Medulla oblongata (tissue), 1 donor: ENCODE data around the gene MYLK.
A peak's percentile ranks its signal among the peaks of the same experiment; 100 is the strongest.

ENCODE experiments used
- DNase-seq: peaks from one replicate; pipeline ENCODE4 v3.0.0-alpha.2; 2015; ENCODE audit errors: extremely low spot score

Gene MYLK

DNA sequence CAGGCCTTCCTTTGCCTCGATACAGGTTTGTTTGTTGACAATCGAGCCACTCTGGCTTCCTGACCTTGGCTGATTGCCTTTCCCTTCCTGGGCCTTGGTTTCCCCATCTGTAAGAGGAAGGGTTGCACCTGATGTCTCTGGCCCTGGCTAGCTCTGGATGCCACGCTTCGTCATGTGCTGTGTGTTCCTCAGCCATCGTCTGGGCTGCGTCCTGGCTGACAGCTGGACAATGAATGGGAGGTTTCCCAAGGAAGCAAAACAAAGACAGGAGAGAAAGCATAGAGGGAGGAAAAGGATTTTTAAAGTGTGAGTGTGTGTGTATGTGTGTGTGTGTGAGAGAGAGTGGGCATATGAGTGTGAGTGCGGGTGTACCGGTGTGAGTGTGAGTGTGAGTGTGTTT, 234.0 kb downstream of the MYLK start:
- DNase-seq, result no peak

DNA sequence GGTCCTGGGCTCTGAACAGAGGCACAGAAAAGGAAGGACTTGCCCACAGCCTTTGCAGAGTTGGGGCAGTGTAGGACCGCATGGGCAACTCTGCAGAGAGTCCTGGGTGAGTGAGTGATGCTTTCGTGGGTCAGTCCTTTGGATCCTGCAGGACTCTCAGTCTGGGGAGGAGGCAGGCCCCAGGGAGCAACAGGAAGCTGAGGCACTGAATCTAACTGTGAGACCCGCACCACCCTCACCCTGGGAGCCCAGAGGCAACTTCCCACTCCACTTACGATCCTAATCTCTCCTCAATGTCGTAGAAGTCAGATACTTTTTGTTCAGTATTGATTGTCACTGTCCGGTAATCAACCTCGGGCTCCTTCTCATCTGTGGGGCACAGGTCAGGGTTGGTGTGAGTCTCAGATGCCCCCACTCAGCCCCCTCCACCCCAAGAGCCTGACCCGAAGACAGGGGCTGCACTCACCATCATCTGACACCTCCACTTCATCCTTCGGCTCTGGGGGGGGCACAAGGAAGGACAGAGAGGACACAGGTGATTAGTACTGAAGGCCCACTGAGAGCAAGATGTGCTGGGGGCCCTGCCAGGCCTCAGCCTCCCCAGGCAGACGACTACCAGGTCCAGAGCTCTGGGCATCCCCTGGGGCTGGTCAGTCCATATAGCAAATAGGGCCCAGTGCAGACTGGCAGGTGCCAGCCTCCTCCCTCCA, 235.3 kb downstream of the MYLK start:
- no peak for DNase-seq

DNA sequence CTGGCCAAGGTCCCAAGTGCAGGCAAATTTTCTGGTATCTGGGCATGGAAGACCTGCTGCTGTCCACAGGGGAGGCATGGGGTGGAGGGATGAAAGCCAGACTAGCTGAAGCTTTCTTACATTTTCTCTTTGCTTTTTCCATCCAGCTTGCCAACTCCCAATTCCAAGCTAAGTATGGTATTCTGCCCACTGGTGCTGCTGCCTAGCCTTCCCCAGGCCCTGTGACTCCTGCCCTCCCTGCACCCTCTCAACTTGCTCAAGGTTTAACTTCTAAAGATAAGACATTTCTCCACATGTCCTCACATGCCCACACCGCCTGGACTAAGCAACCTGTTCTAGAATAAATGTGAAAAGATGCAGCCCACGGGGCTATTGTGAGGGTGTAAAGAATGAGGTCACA, 239.8 kb downstream of the MYLK start:
- DNase-seq, result no peak

DNA sequence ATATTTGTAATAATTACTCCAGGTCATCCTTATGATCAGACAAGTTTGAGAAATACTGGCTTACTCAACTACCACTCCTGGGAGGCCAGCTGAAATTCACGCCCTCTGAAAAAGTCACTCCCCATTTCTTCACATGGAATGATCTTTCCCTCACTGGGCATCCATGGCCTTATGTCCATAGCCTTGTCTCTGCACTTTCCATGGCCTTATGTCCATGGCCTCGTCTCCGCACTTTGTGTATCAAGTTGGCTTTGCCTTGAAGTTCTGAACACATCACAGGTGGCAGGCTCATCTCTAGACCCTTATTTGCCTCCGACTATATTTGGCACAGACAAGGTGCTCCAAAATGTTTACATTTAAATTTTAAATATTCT, 241.2 kb downstream of the MYLK start:
- no peak for DNase-seq

DNA sequence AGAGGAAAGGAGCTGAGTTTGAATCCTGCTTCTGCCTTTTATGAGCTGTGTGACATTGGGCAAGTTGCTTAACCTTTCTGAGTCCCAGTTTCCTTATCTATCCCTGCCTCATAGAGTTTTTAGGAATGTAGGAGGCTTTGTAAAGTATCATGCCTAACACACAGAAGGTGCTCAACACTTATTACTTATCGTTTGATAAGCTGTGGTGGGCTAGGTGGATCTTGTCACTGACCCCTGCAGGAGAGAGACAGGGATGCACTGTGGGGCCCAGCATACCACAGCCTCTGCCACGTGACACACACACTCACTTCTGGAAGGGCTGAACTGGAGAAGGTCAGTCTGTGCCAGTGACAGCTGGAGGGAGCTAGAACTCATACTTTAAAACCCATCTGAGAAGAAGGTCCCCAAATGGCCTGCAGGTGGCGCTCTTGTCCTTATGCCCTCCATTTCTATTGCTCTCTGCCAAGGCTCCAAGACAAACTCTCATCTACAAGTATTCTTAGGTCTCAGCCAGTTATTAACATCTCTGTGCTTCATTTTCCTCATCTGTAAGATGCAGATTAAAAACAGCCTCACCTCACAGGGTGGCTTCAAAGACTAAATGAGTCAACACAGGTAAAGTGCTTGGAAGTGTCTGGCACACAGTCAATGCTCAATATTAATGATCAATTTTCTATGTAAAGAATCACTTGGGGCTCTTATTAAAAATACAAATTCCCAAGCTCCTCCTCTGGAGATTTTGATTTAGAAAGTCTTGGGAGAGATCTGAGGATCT, 241.8 kb downstream of the MYLK start:
- DNase-seq, result peak; percentile 77

DNA sequence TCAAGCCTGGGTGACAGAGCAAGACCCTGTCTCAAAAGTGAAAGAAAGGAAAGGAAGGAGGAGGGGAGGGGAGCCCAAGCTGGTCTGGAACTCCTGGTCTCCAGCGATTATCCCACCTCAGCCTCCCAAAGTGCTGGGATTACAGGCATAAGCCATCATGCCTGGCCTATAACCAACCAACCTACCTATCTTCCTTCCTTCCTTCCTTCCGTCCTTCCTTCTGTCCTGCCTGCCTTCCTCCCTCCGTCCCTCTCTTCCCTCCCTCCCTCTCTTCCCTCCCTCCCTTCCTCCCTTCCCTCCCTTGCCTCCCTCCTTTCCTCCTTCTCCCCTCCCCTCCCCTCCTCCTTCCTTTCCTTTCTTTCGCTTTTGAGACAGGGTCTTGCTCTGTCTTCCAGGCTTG, 242.6 kb downstream of the MYLK start:
- no peak for DNase-seq

DNA sequence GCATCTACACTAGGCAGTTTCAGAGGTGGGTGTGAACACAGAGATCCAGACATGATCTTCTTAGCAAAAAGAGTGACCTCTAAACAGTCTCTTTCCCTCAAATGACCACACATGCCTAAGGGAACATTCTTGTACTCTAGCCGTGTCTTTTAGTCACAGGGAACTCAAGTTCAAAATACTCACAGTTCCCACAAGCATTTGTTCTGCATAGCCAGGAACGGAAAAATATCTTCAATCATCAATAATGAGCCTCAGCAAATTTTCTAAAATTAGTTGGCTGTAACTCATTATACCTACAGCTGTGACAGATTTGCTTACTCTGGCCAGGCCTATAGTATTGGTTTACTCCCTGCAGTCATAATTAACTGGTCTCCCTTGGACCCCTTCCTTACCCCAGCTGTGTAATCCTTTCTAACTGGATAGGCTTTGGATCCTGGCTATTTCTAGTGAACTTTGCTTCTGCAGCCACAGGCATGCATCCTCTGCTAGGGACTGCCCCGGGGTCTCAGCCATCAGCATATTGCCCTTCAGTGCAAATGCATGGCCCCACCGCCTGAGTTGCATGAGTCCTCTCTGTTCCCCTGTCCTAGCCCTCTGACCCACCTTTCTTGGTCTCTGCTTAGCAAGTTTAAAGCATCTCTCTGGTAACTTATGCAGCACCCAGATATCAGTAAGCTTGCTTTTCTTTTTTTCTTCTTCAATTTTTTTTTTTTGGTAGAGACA, 243.2 kb downstream of the MYLK start:
- DNase-seq, result no peak

DNA sequence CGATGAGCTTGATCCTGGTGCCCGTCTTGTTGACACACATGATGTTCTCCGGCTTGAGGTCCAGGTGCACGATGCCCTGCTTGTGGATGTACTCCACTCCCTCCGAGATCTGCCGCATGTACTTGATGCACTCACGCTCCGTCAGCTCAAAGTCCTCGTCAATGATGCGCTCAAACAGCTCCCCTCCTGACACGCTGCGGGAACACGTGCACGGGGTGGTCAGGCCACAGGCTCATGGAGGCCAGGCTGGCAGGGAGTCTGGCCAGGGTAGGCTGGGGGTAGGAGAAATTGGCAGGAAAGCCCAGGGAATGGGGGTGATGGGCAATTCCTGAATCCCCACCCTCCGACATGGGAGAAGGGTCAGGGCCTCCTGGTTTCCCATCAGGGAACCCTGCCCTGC, 243.8 kb downstream of the MYLK start:
- no peak for DNase-seq

DNA sequence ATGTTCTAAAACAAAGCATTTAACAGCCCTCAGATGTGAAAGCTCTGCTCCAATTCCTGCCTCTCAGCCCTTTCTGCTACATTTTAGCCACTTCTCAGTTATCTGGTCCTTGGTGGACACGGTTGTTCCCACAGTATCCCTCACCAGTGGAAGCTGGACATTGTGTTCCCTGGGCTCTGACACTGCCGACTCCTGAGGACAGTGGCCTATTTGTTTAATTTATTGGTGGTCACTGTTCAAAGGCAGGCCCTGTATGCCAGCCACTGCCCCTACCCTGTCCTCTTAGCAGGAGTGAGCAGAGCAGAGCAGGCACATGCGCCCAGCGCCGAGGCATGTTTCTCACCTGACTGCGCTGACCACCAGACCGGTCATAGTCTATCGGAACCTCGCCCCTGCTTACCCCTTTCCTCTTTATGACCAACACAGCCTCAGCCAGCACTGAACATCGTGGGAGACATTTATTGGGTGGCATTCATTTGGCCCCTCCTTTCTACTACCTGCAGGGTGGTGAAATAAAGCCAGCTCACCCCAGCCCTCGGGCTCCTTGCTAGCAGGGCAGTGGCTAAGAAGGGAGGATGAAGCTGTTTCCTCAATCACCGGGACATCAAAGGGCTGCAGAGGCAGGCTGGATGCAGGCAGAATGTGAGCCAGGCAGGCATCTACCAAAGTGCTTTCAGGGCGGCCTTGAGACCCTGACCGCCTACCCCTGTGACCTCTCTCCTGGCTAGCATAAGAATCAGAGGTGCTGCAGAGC, 245.0 kb downstream of the MYLK start:
- peak; percentile 35 for DNase-seq

DNA sequence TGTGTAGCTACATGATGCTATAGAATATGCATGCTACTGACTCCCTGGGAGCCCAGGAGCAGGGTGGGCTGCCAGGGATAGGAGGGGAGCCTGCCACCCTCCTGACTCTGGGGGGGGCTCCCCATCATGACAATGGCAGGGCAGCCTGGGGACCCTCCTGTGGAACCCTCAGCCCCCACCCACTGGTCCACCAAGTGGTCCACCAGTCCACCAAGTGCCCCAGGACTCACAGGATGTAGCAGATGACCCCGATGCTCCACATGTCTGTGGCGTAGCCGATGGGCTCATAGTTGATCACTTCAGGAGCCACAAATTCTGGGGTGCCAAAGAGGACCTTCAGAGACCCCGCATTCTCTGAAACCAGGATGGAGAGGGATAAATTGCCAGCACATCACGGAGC, 246.3 kb downstream of the MYLK start:
- no peak for DNase-seq

DNA sequence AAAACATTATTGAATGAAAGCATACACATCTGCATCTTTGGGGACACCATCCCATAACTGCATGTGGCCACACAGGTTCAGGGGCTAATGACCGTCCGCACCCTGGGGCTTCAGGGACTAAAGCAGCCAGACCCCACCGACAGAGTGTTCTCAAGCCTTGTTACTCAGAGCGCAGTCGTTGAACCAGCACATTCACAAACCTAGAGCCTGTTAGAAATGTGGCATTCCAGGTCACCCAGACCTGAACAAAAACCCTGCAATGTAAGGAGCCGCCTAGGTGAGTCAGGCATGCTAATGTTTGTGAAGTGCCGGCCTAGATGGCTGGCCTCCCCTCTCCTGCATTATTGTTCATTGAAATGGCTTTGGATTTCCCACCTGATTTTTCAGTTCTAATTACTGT, 247.0 kb downstream of the MYLK start:
- no peak for DNase-seq

DNA sequence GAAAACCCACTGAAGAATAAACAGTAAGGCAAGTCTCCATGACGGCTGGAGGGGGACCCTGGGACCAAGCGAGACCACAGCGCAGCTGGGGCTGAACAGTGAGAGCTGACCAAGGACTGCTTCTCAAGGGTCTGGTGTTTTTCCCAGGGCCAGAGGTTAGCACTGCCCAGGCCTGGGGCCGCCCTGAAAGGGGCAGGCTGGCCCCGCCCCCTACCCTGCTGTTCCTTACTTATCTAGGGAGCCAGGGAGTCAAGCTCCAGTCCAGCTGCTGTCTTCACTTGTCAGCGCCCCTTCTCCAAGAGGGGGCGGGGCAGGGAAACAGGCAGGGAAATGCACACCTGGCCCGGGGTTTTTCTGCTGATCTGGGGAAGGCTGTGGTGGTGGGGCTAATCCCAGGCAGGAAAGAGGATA, 247.7 kb downstream of the MYLK start:
- no peak for DNase-seq

DNA sequence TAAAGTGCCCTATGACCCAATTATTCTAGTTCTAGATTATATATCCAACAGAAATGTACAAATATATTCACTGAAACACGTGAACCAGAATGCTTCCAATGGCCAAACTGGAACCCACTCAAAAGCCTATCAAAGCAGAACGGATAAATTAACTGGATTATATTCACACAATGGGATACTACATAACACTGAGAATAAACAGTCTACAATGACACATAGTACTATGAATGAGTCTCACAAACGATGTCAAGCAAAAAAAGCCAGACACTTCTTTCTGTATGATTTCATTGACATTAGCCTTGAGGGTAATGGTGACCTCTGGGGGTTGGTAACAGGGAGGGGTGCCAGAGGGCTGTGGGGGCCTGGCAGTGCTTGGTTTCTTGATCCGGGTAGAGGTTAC, 248.4 kb downstream of the MYLK start:
- no peak for DNase-seq

DNA sequence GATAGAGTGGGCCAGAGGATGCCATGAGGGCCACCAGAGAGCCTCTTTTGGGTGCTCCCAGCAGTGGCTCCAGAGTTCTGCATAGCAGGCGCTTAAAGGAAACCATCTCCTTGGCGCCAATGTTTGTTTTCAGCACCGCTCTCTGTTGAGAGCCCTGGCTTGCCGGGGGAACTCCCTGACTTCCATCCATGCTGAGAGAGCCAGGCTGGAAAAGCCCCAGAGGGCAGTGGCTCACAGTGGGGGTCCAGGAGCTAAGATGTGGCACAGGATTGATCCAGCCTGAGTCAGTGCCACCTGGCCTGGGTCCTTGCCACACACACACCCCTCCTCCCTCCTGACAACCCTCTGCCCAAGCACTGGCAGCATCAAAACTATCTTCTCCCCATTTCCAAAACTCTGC, 248.9 kb downstream of the MYLK start:
- peak; percentile 52 for DNase-seq

DNA sequence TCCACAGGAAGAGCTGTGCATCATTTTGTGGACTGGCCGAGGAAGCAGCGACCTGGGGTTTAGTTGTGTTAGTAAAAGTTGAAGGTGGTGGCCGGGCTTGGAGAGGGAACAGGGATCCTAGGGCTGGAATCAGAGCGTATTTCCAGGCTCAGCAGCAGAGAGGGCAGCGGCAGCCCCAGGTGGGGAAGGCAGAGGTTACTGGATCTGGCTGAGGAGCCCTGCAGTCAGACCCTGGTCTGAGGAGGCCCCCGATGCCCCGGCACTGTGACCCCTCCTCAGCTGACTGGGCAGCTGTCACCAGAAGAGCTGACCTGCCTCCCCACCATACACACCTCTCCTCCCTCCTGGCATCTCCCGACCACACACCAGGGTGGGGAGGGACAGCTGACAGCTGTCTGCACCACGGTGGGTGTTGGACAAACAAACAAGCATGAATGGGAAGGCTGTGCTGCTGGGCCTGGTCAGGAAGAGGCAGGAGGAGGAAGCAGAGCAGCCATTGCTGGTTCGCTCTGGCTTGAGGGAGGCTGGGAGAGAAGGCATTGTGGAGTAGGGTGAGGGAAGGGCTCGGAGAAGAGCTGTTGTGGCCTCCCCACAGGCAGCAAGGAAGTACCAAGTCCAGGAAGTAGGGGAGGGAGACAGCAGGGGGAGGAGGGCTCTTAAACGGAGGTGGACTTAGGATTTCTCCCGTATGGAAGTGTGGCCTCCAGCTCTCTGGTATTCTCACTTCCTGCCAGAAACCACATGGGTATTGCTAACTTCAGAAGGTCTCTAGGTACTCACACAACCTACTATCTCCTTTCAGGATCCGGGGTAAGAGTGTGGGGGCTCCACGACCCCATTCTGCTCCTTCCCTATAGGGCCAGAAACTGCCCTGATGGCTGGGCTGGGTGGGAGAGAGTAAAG, 249.7 kb downstream of the MYLK start:
- no peak for DNase-seq

DNA sequence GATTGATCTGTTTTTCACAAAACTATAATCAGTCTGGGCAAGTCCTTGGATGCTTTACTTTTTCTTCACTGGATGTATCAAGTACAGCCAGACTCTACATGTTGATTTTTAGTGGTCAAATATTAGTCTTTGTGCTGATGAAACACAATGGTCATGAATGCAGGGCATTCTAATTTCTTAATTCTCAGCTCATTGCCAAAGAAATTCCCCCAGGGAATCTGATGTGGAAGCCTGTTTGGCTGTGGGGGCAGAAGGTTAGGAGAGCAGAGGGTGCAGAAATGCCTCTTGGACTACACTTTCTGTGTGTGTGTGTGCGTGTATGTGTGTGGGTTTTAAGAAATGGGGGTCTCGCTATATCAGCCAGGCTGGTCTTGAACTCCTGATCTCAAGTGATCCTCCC, 250.6 kb downstream of the MYLK start:
- no peak for DNase-seq

DNA sequence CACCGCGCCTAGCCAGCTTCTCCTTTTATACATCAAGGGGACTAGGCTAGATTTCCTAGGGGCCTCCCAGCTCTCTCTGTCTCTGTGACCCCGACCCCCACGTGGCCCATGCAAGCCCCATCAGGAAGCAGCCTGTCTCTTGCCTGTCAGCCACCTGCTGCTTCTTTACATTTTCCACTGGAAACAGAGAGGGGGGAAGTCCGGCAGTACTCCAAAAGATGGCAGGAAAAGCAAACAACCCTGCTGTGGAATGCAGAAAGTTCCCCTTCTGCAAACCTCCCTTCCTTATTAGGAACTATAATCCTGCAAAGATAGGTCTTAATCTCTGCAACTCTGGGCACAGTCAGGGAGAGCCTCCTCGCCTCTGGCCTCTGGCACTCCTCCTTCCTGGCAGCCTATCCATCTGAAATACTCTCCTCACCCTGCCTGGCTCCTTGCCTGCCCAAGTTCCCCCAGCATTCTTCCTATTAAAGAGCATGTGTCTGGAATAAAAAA, 251.9 kb downstream of the MYLK start:
- DNase-seq, result no peak

DNA sequence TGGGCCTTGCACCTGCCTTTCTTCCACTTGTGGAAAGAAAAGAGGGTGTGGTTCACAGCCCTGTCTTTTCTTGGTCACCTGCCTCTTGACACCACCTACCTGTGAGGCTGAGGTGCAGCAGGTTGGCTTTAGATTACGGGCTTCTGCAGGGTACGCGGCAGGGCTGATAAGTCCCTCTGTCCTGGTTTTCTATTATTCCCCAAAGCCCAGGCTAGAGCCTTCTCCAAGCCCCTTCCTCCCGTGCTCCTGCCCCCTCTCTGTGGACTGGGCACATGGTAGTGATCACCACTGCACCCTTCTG, 254.4 kb downstream of the MYLK start:
- no peak for DNase-seq

DNA sequence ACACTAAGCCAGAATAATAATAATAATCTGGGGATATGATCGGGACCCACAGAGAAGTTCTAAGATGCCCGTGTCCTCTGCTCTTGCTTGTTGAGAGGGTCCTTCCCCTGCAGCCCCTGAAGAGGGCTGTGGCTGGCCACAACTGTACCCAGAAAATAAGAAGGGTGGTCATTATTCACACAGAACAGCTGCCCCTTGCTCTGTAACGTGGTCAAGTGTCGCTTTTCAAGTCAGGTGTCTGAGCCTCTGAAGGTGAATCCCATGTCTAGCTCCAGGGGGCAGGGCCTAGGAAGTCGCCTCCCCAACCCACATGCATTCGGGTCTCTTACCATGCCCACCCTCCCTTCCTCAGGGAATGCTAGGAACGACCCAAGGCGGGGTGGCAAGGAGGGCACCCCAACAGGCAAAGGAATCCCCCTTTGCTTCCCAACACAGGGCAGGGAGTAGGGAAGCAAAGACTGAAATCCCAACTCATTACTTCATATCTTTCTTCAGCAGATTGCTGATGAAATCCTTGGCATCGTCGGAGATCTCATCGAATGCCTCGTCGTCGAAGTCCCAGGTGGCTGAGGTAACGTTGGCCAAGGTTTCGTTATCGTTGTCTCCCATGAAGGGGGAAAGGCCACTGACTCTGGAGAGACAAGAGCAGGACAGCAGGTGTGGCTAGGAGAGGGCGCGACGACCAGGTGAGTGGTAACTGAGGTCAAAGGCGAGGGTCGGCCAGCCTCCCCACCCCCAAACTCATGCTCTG, 255.0 kb downstream of the MYLK start:
- no peak for DNase-seq
